ENCODE measurements around the gene LMBRD1. TPM values are rescaled to one million over a fixed set of nuclear protein-coding genes. Genes with fewer than 3 reads are reported as not detected.

The LMBRD1 gene
- total and polyA plus RNA-seq, 2 of the 13 experiments (the other 11 are each of a cell fraction or from before 2014, with no cell fraction given), result 18.9 to 21.5 TPM

DNA sequence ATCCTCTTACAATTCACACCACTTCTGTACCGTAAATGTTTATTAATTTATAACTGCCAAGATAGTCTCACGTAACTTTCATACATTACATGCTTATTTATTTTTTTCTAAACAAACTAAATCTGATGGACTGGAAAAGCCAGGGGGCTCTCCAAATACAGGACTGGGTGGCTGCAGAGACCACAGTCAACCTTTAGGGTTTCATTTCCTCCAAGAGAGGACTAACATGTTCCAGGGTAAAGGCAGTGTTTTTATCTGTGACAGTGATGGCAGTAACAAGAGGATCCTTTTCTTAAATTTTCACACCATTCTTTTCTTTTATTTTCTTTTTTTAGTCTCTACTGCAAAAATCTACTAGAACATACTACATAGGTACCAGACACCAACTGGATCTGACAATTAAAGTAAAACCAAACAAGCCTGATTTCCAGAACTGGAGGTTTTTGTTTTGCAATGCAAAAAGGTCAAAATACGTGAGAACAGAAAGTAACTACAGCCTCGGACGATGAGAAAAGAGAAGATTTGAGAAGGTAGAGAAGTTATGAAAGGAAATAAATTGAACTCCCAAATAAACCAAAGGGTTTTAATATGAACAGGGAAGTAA, 1.2 kb downstream of the LMBRD1 start:
- Histone ChIP-seq H3K9me3 (ENCODE audit: low read length) (no peaks in the 10 kb centered on the region), H3K9ac (ENCODE audit: insufficient read depth, low read depth, low read length) (peak overlapping the region; percentile 96), H4K20me1 (ENCODE audit: insufficient read depth, low read length) (no peaks in the 10 kb centered on the region), H2AFZ (ENCODE audit: low read length) (peak overlapping the region; percentile 33), H3K4me1 (ENCODE audit: insufficient read depth, low read length) (peaks cover 20% of the 10 kb centered on the region; the same call in 1 of the 2 replicates), H3K79me2 (ENCODE audit: insufficient read depth, low read length) (peaks cover 19% of the 10 kb centered on the region), H3K4me3 (replicated peaks in 1 of 3; ENCODE audit: insufficient read depth in 1 of 3, low read depth in 2 of 3, low read length in 3 of 3) (peak overlapping the region; percentile 70 to 91 (median 90)), H3K27me3 (ENCODE audit: control insufficient read depth in 1 of 2, insufficient read depth in 2 of 2, low read length in 2 of 2) (no peaks in the 10 kb centered on the region; a peak in 1 of 5 replicates), H3K36me3 (replicated peaks in 1 of 2; ENCODE audit: control insufficient read depth in 1 of 2, insufficient read depth in 2 of 2, low read length in 2 of 2) (no peaks in the 10 kb centered on the region), H3K4me2 (ENCODE audit: low read depth, low read length) (peak overlapping the region; percentile 75), H3K27ac (ENCODE audit: extremely low read length, insufficient read depth, low read length) (peak overlapping the region; percentile 88)
- no peak for ATAC-seq
- in situ Hi-C loops (cut with HindIII; ENCODE audit: extremely low pct_ligation_motif_present, low pct_unique_long_range_greater_than_20kb) (no loop called here), intact Hi-C loops (cut with micrococcal nuclease; ENCODE audit: unreplicated experiment) (loop anchor here (2.0 to 5.0 kb wide), 2 partner anchors 15 to 63 kb away; no protein-coding TSS in a partner anchor)
- POLR2A ChIA-PET, result interaction anchor here (1.2 kb wide), 1 partner anchor 10 kb away, joined by 4 read pairs; no protein-coding TSS in a partner anchor
- TF ChIP-seq, protein P1, sequence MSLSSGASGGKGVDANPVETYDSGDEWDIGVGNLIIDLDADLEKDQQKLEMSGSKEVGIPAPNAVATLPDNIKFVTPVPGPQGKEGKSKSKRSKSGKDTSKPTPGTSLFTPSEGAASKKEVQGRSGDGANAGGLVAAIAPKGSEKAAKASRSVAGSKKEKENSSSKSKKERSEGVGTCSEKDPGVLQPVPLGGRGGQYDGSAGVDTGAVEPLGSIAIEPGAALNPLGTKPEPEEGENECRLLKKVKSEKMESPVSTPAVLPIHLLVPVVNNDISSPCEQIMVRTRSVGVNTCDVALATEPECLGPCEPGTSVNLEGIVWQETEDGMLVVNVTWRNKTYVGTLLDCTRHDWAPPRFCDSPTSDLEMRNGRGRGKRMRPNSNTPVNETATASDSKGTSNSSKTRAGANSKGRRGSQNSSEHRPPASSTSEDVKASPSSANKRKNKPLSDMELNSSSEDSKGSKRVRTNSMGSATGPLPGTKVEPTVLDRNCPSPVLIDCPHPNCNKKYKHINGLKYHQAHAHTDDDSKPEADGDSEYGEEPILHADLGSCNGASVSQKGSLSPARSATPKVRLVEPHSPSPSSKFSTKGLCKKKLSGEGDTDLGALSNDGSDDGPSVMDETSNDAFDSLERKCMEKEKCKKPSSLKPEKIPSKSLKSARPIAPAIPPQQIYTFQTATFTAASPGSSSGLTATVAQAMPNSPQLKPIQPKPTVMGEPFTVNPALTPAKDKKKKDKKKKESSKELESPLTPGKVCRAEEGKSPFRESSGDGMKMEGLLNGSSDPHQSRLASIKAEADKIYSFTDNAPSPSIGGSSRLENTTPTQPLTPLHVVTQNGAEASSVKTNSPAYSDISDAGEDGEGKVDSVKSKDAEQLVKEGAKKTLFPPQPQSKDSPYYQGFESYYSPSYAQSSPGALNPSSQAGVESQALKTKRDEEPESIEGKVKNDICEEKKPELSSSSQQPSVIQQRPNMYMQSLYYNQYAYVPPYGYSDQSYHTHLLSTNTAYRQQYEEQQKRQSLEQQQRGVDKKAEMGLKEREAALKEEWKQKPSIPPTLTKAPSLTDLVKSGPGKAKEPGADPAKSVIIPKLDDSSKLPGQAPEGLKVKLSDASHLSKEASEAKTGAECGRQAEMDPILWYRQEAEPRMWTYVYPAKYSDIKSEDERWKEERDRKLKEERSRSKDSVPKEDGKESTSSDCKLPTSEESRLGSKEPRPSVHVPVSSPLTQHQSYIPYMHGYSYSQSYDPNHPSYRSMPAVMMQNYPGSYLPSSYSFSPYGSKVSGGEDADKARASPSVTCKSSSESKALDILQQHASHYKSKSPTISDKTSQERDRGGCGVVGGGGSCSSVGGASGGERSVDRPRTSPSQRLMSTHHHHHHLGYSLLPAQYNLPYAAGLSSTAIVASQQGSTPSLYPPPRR (CRISPR knock-in tag; IDR thresholded peaks at IDR 0.05; ENCODE audit: borderline replicate concordance), result no peak
- TF ChIP-seq ZNF850 (CRISPR knock-in tag; conservative IDR thresholded peaks at IDR 0.05), result 0 out of 2 replicates have a peak, but pooled peaks have one; percentile 19
- TSS peak; percentile 70 for BruUV-seq (replicated peaks)
- DNase-seq (ENCODE audit: low spot score), result no peak
- FAIRE-seq, result peak; percentile 12
- CTCF ChIA-PET (ENCODE audit: low intra/inter-chr PET ratio, low total read pairs), result no interaction called here
- WGBS (ENCODE audit: low lambda C conversion rate), result 38% methylated on average over 5 of the region's 5 CpGs

Measured in HepG2 (cell line).